ENCODE measurements around the gene ZG16B. TPM values are rescaled to one million over a fixed set of nuclear protein-coding genes. Genes with fewer than 3 reads are reported as not detected.
A peak's percentile ranks its signal among the peaks of the same experiment; 100 is the strongest.

ZG16B gene
- total RNA-seq, 2 donors from 2014 or later = 34.1 to 62.1 TPM

DNA sequence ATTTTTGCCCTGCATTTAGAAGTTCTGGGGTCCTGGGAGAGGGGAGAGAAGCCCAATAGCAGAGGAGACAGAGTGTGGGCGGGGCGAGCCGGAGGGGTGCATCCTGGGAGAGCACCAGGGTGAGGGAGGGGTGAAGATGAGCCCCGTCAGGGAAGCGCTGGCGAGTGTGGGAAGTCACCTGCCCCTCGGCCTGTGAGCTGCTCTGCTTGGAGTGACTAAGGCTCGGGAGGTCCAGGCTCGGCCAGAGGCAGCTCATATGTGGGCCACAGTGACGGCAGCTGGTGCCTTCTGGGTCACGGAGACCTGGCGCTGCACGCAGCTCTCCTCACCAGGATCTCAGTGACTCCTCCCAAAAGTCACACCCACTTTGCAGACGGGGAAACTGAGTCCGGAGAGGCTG is 1.1 kb downstream of the ZG16B start:
- no peak overlapping the region for H3K4me3 ChIP-seq
- no peaks in the 10 kb centered on the region for H3K36me3 ChIP-seq
- DNase-seq = no peak
- no peaks in the 10 kb centered on the region for H3K9me3 ChIP-seq
- no peaks in the 10 kb centered on the region for H3K27me3 ChIP-seq
- no peaks in the 10 kb centered on the region for H3K4me1 ChIP-seq
- intact Hi-C loops (cut with DNase I) = no loop called here
- TF ChIP-seq CTCF (IDR thresholded peaks at IDR 0.05) = no peak
- H3K27ac ChIP-seq = no peak overlapping the region
- no peak overlapping the region for H3K9ac ChIP-seq (ENCODE audit: low read depth in 2 of 2, low read length in 2 of 2)

- intact Hi-C loops (cut with DNase I) = no loop called here
- no peaks in the 10 kb centered on the region for H3K27me3 ChIP-seq
- H3K9me3 ChIP-seq = no peaks in the 10 kb centered on the region
- no peak overlapping the region for H3K9ac ChIP-seq (ENCODE audit: low read depth in 2 of 2, low read length in 2 of 2)
- no peaks in the 10 kb centered on the region for H3K36me3 ChIP-seq
- TF ChIP-seq CTCF (IDR thresholded peaks at IDR 0.05) = no peak
- H3K4me3 ChIP-seq = no peak overlapping the region
- H3K4me1 ChIP-seq = no peaks in the 10 kb centered on the region
- no peak overlapping the region for H3K27ac ChIP-seq
- DNase-seq = no peak
Measured at GRCh38 chr16:2833776-2834175, 3.7 kb downstream of the ZG16B start.

DNA sequence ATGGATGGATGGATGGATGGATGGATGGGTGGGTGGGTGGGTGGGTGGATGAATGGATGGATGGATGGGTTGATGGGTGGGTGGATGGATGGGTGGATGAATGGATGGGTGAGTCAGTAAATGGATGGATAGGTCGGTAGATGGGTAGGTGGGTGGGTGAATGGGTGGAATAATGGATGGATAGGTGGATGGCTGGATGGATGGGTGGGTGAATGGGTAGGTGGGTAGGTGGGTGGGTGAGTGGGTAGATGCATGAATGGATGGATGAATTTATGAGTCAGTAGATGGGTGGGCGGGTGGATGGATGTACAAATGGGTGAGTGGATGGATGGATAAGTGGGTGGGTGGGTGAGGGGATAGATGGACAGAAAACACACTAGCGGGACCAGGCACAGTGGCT is 4.9 kb downstream of the ZG16B start:
- Histone ChIP-seq H3K27ac (no peak overlapping the region), H3K9me3 (no peaks in the 10 kb centered on the region), H3K36me3 (no peaks in the 10 kb centered on the region), H3K9ac (ENCODE audit: low read depth in 2 of 2, low read length in 2 of 2) (no peak overlapping the region), H3K27me3 (no peaks in the 10 kb centered on the region), H3K4me1 (no peaks in the 10 kb centered on the region), H3K4me3 (no peak overlapping the region)
- intact Hi-C loops (cut with DNase I) = no loop called here
- TF ChIP-seq CTCF (IDR thresholded peaks at IDR 0.05) = no peak
- DNase-seq = no peak

GRCh38 chr16:2835638-2836493 is 5.8 kb downstream of the ZG16B start:
- no peaks in the 10 kb centered on the region for H3K9me3 ChIP-seq
- DNase-seq = peak; percentile 70
- H3K4me1 ChIP-seq = no peaks in the 10 kb centered on the region
- no peaks in the 10 kb centered on the region for H3K27me3 ChIP-seq
- peak overlapping the region in 1 of 2 donors; percentile 3 for H3K9ac ChIP-seq (ENCODE audit: low read depth in 2 of 2, low read length in 2 of 2)
- intact Hi-C loops (cut with DNase I) = no loop called here
- H3K27ac ChIP-seq = peak overlapping the region; percentile 31
- TF ChIP-seq CTCF (IDR thresholded peaks at IDR 0.05) = no peak
- H3K36me3 ChIP-seq = no peaks in the 10 kb centered on the region
- H3K4me3 ChIP-seq = no peak overlapping the region

DNA sequence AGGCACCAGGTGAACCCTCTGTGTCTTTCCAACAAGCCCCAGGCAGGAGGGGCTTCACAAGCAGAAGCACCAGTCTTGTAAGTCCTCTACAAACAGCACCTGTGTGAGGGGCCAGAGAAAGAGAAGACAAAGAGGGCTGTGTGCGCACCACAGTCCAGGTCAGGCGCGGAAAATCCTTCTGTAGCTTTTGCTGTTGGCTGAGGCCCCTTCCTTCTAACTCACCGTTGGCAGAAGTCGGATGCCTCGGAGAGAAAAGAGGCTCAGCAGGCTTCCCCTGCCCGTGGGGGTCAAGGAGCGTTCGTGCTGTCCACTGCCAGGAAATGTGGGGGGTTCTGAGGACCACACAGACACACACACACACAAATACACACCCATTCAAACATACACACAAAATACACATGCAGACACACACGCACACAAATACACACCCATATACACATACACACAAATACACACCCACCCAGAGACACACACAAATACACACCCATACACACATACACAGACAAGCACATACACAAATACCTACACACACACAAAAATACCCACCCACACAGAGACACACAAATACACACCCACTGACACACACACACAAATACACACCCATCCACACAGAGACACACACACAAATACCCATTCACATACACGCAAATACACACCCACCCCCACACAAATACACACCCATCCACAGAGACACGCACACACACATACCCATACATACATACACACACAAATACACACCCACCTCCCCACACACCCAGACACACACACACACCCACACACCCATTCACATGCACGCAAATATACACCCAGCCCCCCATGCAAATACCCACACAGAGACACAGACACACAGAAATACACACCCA is 6.8 kb downstream of the ZG16B start:
- no peak for TF ChIP-seq CTCF (IDR thresholded peaks at IDR 0.05)
- Histone ChIP-seq H3K36me3 (no peaks in the 10 kb centered on the region), H3K4me3 (no peak overlapping the region), H3K9me3 (no peaks in the 10 kb centered on the region), H3K27me3 (no peaks in the 10 kb centered on the region), H3K27ac (peak overlapping the region; percentile 31), H3K4me1 (no peaks in the 10 kb centered on the region), H3K9ac (ENCODE audit: low read depth in 2 of 2, low read length in 2 of 2) (no peak overlapping the region)
- no peak for DNase-seq
- intact Hi-C loops (cut with DNase I) = no loop called here

Data from colonic mucosa (tissue), 4 donors.